NCI-H1930 (cell line): ENCODE data around the gene PALB2.

Source experiments
- DNase-seq, 2 experiments: peaks; one replicate each; lab custom pipeline; 2025; lab: John Stamatoyannopoulos, UW

Gene PALB2

DNA sequence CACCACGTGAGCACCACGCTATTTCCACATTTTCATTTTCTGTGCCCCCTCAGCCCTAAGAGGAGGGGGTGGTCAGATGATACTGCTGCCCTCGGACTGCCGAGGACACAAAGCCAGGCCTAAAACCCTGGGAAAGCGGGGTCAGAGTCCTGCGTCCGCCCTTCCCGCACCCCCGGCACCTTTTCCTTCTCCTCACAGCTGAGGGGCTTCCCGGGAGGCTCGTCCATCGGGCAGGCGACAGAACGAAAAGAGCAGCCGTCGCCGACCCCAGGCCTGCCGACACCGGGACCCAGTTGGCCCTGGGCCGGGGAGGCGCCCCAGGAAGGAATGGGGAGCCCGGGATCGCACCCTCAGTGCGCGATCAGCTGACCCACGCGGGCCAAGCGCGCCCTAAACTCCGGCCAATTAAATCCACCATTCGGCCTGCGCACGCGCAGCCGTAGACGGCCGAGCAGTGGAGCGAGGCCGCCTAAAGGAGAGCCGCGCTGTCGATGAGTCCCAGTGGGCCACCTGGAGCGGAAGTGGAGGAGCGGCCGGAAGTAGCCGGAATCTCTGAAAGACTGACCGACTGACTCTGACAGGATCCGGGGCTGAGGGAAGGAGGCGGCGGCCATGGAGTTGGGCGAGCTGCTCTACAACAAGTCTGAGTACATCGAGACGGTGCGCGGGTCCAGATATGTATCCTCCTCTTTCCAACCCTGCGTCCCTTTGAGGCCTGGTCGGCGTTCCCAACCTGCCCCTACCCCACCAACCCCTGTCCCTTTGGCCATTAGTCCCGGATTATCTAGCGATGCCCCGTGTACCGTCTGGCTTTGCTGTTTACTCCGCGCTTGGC, at the start of gene PALB2, which contains the start of gene DCTN5:
TSS of gene PALB2 (minus strand) at position 380 of the 835 bp plus-strand sequence. CDS start at position 227, 153 bp downstream.
TSS of gene DCTN5 (plus strand) at position 536 of the 835 bp plus-strand sequence. CDS start at position 613, 77 bp downstream.
- DNase-seq: peak; percentile 89 to 93

- DNase-seq: no peak
Observed at GRCh38 chr16:23689442-23690187, 48.5 kb upstream of the PALB2 start.

- no peak for DNase-seq
Observed at GRCh38 chr16:23687034-23687808, 46.1 kb upstream of the PALB2 start.

DNA sequence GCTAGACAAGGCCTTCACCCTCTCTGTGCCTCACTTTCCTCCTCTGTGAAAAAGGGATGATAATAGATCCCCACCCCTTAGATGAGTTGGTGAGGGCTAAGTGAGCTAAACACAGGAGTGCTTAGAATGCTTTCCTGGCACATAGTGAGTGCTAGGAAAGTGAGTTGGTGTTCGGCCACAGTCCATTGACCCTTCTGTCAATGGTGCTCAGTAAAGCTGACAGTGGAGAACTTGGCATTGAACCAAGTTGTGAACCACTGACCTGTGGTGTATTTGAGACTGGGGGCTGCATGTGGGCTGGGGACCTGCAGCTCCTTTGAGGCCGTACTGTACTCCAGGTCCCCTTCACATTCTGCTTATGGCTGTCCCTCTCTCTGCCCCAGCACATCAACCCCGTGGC, 42.4 kb upstream of the PALB2 start:
- no peak for DNase-seq

GRCh38 chr16:23682181-23682580, 41.1 kb upstream of the PALB2 start:
- DNase-seq: no peak

GRCh38 chr16:23679986-23680336, 38.9 kb upstream of the PALB2 start:
- no peak for DNase-seq

GRCh38 chr16:23679274-23679985, 38.3 kb upstream of the PALB2 start:
- peak in 1 of 2 experiments; percentile 4 for DNase-seq

GRCh38 chr16:23678430-23679273, 37.5 kb upstream of the PALB2 start, which contains the start of gene PLK1:
Gene PLK1 (plus strand): TSS chr16:23678889. CDS start chr16:23678933, 44 bp downstream.
- DNase-seq: peak; percentile 88 to 90

DNA sequence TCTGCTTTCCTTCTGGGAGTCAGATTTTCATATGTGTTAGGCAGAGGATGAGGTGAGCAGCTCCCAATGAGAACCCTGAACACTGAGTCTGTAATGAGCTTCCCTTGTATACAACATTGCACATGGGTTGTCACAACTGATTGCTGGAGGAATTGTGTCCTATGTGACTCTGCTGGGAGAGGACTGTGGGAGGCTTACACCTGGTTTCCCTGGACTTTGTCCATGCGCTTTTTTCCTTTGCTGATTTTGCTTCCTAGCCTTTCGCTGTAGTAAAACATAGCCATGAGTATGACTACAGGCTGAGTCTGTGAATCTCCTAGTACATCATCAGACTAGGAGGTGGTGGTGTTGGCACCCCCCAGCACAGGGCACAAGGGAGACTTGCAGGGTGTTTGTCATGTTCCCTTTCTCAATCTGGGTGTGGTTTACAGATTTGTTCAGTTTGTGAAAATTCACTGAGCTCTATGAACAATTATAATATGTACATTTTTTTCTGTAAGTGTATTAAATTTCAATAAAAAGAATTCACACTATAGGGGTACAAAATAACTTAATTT, 35.9 kb upstream of the PALB2 start:
- DNase-seq: no peak

DNA sequence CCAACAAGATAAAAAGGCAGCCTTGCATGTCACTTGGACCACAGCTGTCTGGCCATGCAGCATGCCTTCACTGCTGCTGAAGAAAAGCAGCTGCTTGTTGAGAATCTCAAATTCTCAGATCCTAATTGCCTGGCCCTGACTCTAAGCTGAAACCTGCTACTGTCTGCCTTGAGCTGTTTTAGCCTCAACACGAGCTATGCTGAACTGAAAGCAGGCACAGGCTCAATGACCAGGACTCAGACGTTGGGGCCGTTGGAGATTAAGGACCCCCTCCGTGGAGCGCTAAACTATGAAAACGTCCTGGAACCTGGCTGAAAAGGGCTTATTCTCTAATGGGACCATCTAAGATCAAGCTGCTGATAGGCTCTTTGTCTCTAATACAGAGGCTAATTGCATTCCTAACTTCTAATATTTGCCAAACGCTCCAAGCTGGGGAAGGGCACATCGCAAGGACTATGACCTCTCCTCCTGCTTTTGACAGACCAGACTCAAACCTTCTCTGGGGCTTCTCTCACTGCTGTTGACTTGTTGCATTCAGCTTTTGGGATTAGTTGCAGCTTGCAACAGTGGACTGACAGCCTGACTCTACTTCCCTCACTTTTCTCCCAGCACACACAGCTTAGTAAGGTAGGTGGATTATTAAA, 33.0 kb upstream of the PALB2 start:
- no peak for DNase-seq

DNA sequence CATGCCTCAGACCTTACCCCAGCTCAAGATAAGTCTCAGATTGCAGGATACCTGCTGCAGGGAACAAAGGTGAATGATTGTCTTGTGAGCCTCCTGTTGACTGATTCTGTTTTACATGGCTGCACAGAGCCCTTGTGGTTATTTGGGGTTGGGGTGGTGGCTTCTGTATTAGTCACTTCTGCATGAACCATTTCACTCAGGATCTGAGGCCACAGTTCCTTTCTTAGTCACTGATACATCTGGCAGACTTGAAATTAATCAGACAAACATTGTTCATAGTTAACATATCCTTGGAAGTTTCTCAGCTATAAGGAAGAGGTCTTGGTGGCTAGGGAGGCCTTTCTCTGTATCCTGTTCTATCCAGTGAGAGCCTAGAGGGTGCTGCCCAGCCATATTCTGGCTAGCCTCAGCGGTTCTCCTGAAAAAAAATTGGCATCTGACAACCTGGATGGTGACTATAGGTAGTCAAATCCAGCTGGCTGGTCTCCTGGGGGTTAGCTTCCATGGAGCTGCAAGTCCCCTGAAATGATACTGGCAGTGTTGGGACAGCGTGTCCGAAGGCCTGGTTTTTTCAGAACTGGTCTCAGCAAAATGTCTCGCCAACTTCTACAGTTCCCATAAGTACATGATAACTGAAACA, 29.1 kb upstream of the PALB2 start:
- DNase-seq: no peak

DNA sequence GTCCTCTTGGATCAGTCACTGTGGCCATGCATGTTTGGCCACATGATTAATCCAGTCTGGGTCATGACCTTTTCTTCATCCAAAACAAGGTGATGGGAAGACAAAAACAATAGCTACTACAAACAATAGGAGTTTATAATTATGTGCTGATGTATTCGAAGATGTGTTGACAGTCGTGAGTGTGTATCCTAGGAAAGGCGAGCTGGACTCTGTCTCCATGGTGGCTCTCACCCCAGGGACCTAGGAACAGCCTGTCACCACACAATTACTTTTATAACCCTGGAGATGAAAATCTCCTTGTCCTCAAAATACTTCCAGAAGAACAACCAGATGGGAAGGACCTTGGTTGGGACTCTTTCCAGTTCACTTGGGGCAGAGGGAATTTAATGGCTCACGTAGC, 27.8 kb upstream of the PALB2 start:
- DNase-seq: no peak

DNA sequence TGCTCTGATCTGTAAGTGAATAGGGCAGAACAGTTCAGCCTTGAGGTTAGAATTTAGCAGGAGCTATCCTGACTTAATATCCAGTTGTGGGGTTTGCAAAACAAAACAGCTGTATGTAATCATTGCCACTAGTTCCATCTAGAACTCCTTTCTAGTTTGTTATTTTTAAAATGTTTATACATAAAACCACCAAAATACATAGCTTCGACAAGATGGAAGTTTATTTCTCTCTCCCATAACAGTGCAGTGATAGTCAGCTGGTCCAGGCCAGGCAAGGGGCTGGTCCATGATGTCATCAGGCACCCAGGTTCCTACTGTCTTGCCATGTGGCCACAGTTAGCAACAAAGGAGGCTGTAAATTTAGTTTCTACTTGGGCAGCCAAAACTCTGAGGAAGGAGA, 27.1 kb upstream of the PALB2 start:
- DNase-seq: no peak

GRCh38 chr16:23667355-23667659, 26.2 kb upstream of the PALB2 start:
- DNase-seq: no peak

DNA sequence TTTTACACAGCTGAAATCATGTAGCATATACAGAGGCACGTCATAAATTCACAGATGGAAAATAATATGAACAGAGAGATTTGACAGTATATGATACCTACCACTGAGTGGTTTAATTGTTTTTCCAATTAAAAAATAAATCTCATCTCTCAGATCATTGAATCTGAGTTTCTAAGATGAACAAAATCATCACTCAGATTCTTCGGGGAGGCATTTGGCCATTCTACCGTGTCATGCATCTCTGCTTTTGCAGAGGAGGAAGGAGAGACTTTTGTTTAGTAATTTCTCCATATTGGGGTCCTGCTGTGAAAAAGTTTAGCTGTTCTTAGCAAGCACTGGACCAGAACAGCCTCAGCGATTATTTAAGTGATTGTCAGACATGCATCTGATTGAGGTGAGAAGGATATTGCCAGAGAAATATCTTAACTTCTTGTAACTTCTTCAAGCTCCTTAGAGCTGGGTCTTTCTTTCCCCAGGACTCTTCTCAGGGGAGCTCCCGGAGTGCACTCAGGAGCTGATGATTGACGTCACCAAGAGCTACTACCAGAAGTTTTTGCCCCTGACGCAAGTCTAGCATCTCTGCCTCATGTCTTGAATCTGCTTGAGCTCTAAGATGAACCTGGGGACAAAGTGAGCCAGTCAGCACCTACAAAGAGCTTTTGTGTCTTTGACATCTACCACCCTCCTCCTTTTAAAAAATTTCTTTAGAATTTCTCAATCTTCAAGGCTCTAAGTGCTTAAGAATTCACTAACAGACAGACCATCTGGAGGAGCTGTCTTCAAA, 25.7 kb upstream of the PALB2 start:
- DNase-seq: no peak

DNA sequence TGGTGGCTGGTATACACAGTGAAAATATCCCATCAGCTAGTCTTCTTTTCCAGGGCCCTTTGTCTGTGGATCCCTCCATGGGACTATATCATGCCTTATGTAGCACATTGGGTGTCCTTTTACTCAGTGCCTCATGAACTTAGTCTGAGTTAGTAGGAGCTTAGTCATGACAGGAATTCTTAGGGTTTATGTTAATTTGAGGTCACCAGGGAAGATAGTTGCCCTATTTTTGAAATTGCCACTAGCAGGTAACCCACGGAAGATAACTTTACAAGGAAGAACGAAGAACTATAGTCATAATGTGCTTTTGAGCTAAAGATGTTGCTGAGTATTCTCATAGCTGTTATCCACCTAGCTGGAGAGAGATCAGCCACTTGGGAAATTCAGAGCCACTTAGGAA, 22.8 kb upstream of the PALB2 start:
- DNase-seq: no peak

DNA sequence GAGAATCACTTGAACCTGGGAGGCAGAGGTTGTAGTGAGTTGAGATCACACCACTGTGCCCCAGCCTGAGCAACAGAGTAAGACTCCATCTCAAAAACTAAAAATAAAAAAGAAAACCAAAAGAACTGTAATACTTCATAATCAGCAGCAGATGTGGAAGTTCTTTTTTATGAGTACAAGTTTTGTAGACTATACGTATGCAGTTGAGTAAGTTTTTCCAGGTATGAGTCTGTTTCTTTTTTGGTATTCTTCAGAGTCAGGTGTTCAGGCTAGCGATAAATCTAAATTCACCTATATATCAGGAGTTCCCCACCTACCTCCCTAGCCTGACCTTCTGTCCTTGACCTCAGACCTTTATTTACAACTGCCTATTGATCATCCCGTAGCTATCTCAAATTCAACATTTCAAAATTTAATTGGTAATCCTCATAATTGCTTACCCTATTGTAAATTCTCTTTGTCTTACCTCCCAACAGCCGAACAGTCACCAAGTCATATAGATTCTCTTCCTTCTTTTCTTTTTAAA, 10.9 kb upstream of the PALB2 start:
- no peak for DNase-seq

GRCh38 chr16:23650674-23651416, 9.7 kb upstream of the PALB2 start:
- no peak for DNase-seq
